ENCODE data around the gene ARHGEF25. TPM values are rescaled to one million over a fixed set of nuclear protein-coding genes. Genes with fewer than 3 reads are reported as not detected.

Gene ARHGEF25
- total and polyA plus RNA-seq, 12 donors = 5.0 to 49.2 (median 9.0) TPM

DNA sequence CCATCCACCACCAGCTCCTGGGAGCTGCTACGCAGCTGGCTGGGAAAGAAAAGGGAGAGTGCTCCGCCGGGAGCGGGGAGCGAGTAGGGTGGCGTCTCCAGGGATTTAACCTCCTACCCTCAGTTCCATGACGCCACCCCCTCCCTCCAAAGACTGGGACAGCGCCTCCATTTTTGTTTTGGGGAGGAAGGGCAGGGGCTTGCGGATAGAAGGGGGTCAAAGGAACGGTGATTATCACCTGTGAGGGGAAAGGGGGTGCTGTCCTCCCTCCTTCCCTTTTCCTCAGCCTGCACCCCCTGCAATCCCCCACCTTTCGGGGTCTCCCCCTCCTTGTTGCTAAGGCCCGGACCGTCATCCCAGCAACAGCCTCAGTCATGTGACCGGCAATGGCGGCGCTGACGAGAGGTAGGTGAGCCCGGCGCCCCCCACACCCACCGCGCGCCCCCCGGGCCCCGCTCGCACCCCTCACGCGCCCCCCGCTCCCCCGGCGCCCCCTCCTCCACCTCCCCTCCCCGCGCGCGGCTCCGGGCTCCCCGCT is 6.7 kb upstream of the ARHGEF25 start, which contains the start of gene DTX3:
DTX3 (plus strand) TSS at position 371 of the 538 bp plus-strand sequence. CDS start 1,694 bp downstream, outside the sequence.
- Histone ChIP-seq H3K36me3 (peaks cover 0 to 59% (median 13%) of the 10 kb centered on the region in 9 donors), H3K4me3 (peak within 1 kb of the TSS; percentile 58 to 87 (median 76)), H3K4me1 (peaks cover 0 to 54% (median 25%) of the 10 kb centered on the region in 9 donors), H3K9me3 (no peaks in the 10 kb centered on the region), H3K27ac (peak within 1 kb of the TSS; percentile 78 to 96 (median 90)), H3K27me3 (peaks cover 0 to 21% (median 0%) of the 10 kb centered on the region in 7 donors)
- DNase-seq (peak; percentile 50 to 62), ATAC-seq (peak; percentile 41 to 65 (median 60))
- TF ChIP-seq CTCF (IDR thresholded peaks at IDR 0.05) = no peak
- 0 to 2% methylated on average over 26 to 36 of the region's 36 CpGs for WGBS, 2 donors
- intact Hi-C loops (cut with DNase I) = loop anchor here in 1 of 10 donors (2.0 kb wide), 1 partner anchor 14 kb away; the partner anchor contains the start of gene PIP4K2C

DNA sequence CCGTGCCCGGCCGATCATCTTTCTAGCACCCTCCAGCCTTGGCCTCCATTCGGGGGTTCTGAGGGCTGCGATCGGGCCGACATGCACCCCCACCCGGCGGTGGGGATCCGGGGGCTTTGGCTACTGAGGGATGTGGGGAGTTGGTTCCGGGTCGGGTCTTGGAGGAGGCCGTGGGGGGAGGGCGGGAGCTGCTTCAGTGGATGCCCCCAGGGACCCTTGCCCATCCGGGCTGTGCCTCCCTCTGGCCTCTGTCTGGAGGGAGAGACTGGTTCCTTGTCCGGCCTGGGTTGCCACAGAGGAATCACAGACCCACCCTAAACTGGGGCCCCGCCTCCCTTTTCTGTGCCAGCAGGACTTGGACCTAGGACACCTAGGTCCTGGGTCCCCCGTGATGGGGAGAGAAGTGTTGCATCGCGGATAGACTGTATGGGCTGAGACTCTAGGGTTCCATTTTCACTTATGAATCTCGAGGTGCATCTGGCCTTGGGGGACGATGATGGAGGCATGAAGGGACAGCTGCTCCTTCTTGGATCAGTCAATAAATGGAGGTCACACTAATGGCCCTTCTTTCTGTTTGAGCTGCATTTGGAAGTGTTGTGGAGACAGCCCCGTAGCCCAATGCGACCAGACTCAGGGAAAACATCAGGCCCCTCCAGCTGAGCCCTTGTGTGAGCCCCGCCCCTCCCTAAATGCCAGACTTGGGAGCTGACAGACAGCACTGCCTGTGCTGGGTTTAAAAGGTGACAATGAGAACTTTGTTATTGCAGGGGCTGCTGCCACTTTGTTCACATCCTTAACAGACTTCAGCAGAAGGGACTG is 6.0 kb upstream of the ARHGEF25 start:
- Histone ChIP-seq H3K27me3 (peaks cover 0 to 27% (median 0%) of the 10 kb centered on the region in 7 donors), H3K9me3 (no peaks in the 10 kb centered on the region), H3K4me3 (peak overlapping the region; percentile 58 to 87 (median 76)), H3K36me3 (peaks cover 0 to 52% (median 10%) of the 10 kb centered on the region in 9 donors), H3K27ac (peak overlapping the region; percentile 78 to 96 (median 90)), H3K4me1 (peaks cover 0 to 61% (median 31%) of the 10 kb centered on the region in 9 donors)
- peak in 3 of 8 donors; percentile 5 to 31 (median 30) for ATAC-seq
- DNase-seq = peak; percentile 48 to 49
- TF ChIP-seq CTCF (IDR thresholded peaks at IDR 0.05) = no peak
- intact Hi-C loops (cut with DNase I) = loop anchor here in 1 of 10 donors (2.0 kb wide), 1 partner anchor 14 kb away; the partner anchor contains the start of gene PIP4K2C
- 9% methylated on average over 22 to 25 of the region's 25 CpGs for WGBS, 2 donors

DNA sequence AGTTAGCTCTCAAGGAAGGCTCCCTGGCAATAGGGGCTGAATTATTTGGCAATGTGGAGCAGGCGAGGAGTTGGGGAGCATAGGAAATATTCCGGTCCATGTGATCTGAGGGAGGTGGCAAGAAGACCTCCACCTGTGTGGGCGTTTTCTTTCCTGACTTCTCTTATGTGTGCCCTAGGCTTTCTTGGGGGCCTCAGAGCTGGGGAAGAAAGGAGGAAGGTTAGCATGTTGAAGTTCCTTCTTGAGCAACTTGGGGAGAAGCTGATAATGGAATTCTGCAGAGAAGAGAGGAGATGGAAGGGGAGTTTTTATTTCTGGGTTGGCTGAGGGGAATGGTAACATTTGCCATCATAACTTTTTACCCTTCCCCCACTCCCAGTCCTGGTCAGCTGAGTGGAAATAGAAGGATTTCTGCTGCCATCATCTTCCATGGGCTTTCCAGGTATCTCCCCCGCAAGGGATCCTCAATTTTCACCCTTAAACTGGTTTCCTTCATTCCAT is 5.4 kb upstream of the ARHGEF25 start:
- intact Hi-C loops (cut with DNase I) = loop anchor here in 1 of 10 donors (2.0 kb wide), 1 partner anchor 15 kb away; the partner anchor contains the start of gene PIP4K2C
- Histone ChIP-seq H3K27ac (peak overlapping the region in 8 of 10 donors; percentile 78 to 96 (median 92)), H3K27me3 (peaks cover 0 to 33% (median 0%) of the 10 kb centered on the region in 7 donors), H3K4me3 (peak overlapping the region in 8 of 10 donors; percentile 58 to 80 (median 74)), H3K36me3 (peaks cover 0 to 46% (median 10%) of the 10 kb centered on the region in 9 donors), H3K9me3 (no peaks in the 10 kb centered on the region), H3K4me1 (peaks cover 0 to 68% (median 37%) of the 10 kb centered on the region in 9 donors)
- DNase-seq (no peak), ATAC-seq (no peak)
- no peak for TF ChIP-seq CTCF (IDR thresholded peaks at IDR 0.05)
- 84 to 85% methylated on average over 4 of the region's 4 CpGs for whole genome bisulfite sequencing, 2 donors

DNA sequence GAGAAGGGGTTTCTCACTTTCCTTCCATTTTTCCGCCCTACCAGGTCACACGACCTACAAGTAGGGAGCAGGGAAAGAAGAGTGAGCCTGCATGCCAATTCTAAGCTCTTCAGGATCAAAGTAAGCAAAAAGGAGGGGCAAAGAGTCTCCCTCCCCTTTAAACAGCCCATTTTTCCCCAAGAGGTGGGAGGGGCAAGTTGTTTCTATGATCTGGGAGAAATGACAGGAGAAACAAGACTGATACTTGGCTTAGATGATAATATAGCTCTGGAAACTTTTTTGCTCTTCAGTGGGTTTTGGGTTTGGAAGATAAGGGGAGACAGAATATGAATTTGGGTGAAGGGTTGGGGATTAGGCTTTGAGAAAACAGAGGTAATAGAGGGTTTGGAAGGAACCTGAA is 4.8 kb upstream of the ARHGEF25 start:
- Histone ChIP-seq H3K27ac (peak overlapping the region in 7 of 10 donors; percentile 25 to 96 (median 93)), H3K9me3 (no peaks in the 10 kb centered on the region), H3K4me1 (peaks cover 0 to 73% (median 41%) of the 10 kb centered on the region in 9 donors), H3K4me3 (peak overlapping the region in 5 of 10 donors; percentile 67 to 80 (median 76)), H3K36me3 (peaks cover 0 to 40% (median 7%) of the 10 kb centered on the region in 9 donors), H3K27me3 (peaks cover 0 to 39% (median 0%) of the 10 kb centered on the region in 7 donors)
- 62 to 85% methylated on average over 2 of the region's 2 CpGs for WGBS, 2 donors
- no peak for ATAC-seq
- DNase-seq = no peak
- intact Hi-C loops (cut with DNase I) = no loop called here
- TF ChIP-seq CTCF (IDR thresholded peaks at IDR 0.05) = no peak

All from heart right ventricle (tissue), 16 donors.